MV-4-11 (cell line): ENCODE measurements around the gene AQR.
"Not testable (repeated sequence)": the region's sequence is repeated elsewhere in the genome, so short reads cannot be mapped to it uniquely, and the experiment has no call there.

Experiments
- DNase-seq: peaks from one replicate; lab custom pipeline; 2025; lab: John Stamatoyannopoulos, UW

The AQR gene

DNA sequence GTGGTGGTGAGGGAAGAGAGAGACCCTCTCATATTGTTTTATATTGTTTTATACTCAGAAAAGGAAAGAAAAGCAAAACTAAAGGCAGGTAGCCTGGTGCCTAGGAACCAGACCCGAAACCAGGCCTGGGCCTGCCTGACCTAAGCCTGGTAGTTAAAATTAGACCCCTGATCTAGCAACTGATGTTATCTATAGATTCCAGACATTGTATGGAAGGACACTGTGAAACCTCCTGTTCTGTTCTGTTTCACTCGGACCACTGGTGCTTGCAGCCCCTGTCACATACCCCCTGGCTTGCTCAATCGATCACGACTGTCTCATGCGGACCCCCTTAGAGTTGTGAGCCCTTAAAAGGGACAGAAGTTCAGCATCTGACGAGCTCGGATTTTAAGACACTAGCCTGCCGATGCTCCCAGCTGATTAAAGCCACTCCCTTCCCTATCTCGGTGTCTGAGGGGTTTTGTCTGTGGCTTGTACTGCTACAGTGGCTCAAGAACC, 156.6 kb downstream of the AQR start:
- DNase-seq, result not testable (repeated sequence)

DNA sequence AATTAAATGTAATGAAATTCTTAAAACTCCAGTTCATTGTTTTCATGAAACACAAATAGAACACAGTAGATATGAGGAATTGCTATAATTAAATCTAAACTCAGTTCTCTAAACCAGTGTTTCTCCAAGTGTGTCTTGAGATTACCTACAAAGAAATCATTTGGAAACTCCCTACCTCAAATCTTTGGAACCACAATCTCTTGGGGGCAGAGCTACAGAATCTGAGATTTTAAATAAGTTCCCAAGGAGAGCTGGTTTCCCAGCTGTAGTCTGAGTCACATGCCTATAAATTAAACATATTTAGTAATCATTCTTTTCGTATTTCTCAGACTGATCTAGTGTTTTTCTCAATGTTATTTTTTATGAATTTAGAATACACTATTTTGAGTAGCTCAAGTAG, 157.2 kb downstream of the AQR start:
- DNase-seq, result no peak

DNA sequence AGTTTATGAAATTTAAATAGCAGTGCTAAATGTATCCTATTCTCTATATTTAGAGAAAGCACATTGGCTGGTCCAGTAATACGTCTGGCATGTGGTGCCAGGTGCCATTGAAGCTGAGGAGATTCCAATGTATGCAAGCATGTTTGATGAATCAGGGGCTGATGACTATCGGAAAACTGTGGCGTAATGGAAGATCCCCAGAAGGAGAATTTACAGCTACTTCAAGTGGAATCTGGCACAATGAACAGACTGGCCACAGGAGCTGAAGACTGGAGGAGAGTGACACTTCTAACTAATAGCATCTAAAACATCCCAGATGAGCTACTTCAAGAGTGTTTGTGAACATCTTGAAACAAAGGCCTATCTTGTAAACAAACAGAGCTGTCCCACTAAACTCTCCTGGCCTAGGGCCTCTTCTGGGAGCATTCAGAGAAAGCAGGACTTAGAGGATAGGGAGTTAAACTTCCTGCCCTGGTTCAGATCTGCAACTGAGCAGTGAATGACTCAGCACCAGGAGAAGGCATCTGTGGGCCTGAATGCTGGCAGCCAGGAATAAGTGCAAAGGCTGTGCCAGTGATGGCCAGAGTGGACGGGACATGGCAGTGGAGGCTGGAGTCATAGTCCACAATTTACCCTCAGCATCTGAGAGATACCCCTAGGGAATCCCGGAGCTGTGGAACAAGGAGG, 159.0 kb downstream of the AQR start:
- no peak for DNase-seq

- no peak for DNase-seq
These were observed 160.4 kb downstream of the AQR start for GRCh38 chr15:34809186-34809585.

DNA sequence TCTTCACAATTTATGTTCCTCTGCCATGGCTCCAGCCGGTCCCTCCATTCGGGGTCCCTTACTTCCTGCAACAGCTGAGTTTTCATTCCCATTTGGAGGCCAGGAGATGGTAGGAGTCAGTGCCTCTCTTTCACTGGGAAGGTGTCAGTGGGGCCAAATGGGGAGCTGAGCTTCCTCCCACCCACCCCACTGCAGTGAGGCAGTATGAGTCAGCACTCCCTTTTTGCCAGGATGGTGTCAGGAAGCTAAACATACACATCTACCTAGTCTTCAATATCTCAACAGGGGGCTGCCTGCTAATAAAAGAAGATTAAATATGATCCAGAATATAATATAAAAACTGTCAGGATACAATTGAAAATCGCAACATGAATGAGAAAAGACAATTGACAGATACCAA, 161.5 kb downstream of the AQR start:
- no peak for DNase-seq

GRCh38 chr15:34807241-34807640, 162.3 kb downstream of the AQR start:
- not testable (repeated sequence) for DNase-seq

DNA sequence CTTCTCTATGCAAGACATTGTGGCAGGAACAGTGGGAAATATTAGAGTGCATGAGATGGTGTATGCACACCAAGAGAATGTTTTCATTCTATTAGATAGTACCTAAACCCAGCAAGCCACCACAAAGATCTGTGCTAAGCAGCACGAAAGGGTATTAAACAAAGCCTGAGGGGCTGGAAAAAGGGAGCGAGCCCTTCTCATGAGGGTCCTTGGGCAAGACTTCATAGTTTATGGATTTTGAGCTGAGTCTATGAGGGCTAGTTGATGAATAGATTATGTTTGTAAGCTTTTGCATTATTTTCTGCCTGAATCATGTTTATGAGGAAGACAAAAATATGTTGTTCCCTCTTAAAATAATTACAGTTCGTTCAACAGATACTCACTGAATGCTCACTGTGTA, 164.8 kb downstream of the AQR start:
- DNase-seq, result no peak

DNA sequence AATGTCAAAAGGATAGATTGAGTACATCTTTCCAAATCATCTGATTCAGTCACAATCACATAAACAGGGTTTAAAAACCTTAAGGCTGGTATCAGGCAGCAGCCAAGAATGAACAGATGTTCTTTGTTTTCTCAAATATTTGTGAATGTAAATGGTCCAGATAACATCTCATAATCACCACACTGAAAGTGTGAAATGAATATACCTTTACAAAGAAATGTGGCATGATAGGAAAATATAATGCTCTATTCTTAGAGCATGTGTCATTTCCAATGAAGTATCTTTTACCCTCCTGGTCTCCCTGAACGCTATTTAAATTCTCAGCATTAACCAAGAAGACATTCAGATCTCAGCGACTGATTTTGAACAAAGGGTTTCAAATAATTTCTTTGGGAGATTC, 165.4 kb downstream of the AQR start:
- DNase-seq, result no peak

DNA sequence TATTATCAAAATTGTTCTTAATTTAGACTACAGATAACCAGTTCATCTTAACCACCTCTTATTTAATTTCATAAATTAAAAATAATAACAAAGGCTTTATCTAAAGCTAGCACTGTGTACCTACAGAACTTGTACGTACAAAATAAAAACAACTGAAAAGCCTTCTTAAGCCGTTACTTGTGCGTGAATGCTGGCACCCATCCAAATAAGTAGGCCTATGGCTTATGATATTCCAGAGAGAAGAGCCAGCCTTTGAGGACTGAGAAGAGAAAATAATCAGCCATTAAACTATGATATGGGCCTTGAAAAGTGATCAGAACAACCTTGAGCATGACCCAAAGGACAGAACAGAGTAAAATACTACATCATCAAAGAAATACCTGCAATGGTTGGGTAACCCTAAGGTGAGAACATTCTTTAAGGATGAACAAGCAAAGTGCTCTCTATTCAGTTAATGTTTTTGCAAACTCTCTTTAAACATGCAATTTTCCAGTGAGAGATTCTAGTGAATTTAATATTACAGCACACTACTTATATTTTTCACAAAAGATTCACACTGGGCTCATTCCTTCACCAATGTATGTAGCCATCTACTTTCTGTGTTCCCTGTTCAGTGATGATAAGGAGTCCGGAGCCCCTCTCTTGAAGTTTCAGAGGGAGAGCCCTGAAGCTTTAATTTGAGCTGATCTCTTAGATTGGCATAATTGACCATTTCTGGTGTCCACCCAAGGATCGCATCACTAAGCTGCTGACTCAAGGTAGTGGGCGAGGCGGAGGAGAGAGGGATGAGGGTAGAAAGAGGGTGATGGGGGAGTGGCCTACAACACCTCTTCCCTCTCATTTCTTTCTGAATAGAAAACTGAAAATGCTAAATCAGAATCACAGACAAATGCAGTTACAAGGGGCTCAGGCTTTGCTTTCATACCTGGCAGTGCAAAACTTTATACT, 166.5 kb downstream of the AQR start:
- no peak for DNase-seq

GRCh38 chr15:34802371-34802770, 167.2 kb downstream of the AQR start:
- no peak for DNase-seq
